Gastroesophageal sphincter (tissue), 3 donors: ENCODE results near the gene UBE4A.

Experiments used
- CTCF ChIP-seq, 4 experiments: fragments of 200-600 bp in 2 of 4; fragments of 450-650 bp in 2 of 4; sonication (generic) in 1 of 4; IDR thresholded peaks; one replicate each; pipeline ENCODE4 v1.5.1; 2017 to 2019; ENCODE audit warnings: antibody characterized with exemption in 4 of 4, mild to moderate bottlenecking in 2 of 4, moderate library complexity in 2 of 4
- EP300 ChIP-seq: sonication (generic); formaldehyde crosslinking; IDR thresholded peaks from one replicate; pipeline ENCODE4 v1.6.1; 2017; ENCODE audit warnings: antibody characterized with exemption, mild to moderate bottlenecking
- POLR2A ChIP-seq, 2 donors: fragments of 450-650 bp; IDR thresholded peaks; one replicate each; pipeline ENCODE4 v1.6.1; 2017; ENCODE audit warnings: antibody characterized with exemption in 2 of 2, mild to moderate bottlenecking in 2 of 2, moderate library complexity in 1 of 2
- POLR2AphosphoS5 ChIP-seq: sonication (generic); formaldehyde crosslinking; IDR thresholded peaks from one replicate; pipeline ENCODE4 v1.6.1; 2017; ENCODE audit warnings: antibody characterized with exemption

- TF ChIP-seq CTCF (IDR thresholded peaks at IDR 0.05) (no peak), POLR2AphosphoS5 (no peak), POLR2A (IDR thresholded peaks at IDR 0.05) (no peak), EP300 (no peak)
These were observed 14.5 kb downstream of the UBE4A start for GRCh38 chr11:118373871-118374270.
